GM19372 (cell line): Measurements from ENCODE around the gene PTGES2.
"Not testable (repeated sequence)": the region's sequence is repeated elsewhere in the genome, so short reads cannot be mapped to it uniquely, and the experiment has no call there.

Experiments used
- ATAC-seq: cut with Tn5 transposase; IDR thresholded peaks from one replicate; pipeline ENCODE4 v1.9.1; 2021; ENCODE audit warnings: mild to moderate bottlenecking, low read depth, moderate library complexity; ENCODE audit not compliant: unreplicated experiment

PTGES2 gene

DNA sequence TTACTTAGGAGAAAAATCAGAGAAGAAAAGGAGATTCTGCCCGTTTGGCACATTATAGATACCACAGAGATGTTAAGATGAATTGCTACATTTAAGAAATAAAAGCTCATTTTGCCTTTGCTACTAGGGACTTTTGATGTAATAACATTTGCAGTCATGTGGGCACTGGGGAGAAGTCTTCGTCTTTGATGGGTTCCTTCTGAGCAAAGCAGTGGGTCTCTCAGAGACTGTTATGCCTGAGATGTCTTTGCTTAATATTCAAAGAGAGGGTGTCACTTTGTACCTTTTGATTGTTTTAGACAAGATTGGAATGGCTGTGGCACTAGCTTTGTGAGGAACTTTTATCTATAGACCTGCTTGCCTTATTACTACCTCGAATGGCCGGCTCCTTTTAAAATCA lies 34.5 kb downstream of the PTGES2 start:
- ATAC-seq: no peak

DNA sequence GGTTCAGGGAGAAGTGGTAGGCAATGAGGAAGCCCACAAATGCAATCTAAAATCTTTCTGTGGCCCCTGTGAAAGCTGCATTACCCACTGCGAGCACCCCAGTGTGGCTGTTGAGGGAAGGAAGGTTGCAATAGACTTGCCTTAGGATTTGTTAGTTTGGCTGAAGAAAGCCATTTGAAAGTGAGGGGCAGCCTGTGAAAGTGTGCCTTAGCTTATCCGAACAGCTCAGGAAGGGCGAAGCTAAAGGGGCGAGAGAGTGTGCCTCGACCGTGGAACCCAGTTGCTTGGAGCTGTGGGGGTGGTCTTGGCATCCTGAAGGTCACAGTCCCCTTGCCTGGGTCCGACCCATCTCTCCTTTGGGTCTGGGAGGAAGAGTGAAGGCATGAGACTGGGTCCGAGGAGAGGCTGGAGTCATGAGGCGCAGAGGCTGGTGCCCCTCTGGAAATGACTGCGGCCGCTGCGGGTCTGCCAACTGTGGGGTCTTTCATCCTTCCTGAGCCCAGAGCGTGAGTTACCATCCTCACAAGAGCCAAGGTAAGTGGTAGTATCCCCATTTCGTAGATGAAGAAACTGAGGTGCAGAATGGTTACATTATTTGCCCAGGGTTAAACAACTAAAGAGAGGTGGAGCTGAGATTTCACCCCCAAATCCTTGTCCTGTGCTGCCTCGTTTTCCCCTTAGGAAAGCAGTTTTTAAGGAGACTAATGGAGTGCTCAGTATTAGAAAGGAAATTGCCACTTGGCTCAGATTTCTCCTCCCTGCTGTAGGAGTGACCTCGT lies 35.1 kb downstream of the PTGES2 start:
- ATAC-seq: no peak

DNA sequence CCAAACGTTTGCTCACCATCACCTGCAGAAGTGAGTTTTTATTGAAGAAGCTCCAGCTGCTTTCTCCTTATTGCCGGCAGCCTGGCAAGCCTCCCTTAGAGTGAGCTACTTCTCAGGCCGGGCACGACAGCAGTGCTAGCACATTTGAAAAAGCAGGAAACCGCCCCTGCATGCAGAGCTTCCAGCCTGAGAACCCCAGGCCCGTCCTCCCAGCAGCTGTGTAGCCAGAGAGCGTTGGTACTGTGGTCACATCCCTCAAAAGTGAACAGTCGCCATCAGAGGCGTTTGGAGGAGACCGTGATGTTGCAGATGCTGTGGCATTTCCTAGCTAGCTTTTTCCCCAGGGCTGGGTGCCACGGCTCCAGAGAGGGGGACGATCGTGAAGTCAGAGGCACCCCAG lies 36.0 kb downstream of the PTGES2 start:
- no peak for ATAC-seq

DNA sequence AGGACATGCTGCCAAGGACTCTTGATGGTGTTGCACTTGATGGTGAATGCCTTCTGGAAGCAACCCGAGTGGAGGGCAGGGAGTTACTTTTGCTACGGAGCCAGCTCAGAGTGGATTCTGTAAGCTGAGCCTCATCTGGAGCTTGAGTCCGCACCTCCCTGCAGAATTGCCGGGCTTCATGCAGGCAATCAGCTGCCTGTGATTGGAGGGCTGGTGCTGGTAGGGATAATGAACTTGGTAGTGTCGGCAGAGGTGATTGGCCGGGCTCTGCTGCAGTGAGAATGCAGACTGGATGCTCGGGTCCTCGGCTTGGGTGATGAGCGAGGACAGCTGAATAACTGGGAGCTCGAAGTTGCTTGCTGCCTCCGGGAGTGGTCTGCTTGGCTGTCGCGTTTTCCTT lies 36.4 kb downstream of the PTGES2 start:
- no peak for ATAC-seq

DNA sequence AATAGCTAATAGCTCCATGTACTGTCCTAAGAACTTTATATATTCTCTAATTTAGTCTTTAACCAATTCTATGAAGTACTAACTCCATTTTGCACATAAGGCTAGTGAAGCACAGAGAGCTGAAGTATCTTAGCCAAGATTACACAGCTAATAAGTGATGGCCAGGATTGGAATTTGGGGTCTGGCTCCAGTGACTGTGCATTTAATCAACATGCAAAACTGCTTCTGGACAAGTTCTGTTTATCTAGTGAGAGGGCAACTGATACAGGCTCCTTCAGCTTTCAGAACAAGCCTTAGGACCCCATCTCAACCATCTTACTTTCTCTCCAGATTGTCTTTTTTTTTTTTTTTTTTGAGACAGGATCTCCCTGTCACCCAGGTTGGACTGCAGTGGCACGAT lies 38.2 kb downstream of the PTGES2 start:
- no peak for ATAC-seq

DNA sequence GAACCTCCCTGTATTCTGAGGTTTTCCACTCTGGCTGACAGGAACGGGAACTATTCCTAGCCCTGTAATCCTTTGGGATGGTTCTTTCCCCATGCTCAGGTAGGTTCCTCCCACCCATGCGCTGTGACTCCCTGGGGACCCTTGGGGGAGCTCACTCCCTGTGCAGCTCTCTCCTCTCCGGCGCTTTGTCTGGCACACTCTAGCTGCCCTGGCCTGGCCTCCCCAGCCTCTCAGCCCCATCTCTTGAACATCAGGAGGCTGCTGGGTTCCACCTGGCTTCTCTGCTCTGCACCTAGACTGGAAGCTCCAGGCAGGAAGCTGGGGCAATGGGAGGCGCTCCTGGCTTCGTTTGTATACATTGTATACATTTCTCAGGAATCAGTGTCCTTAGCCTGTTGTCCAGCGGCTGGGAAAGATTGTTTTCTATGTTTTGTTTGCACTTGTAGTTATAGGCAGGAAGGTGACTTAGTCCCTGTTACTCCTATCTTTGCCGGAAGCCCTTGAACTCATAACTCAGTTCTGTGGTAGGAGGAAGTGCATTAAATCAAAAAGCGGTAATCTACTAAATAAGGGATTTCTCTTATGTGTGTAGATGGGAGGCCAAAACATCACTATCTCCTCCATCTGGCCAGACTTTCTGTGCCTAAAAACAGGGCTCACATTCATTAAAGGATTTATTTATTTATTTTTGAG lies 39.1 kb downstream of the PTGES2 start:
- ATAC-seq: no peak

DNA sequence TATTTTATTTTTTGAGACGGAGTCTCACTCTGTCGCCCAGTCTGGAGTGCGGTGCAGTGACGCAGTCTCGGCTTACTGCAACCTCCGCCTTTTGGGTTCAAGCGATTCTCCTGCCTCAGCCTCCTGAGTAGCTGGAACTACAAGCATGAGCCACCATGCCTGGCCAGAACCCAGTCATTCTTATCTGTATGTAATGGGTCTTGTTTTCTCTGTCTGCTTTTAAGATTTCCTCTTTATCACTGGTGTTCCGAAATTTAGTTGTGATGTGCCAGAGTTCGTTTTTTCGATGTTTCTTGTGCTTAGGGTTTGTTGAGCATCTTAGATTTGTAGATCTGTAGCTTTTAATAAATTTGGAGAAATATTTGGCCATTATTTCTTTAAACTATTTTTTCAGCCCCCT lies 40.3 kb downstream of the PTGES2 start:
- ATAC-seq: no peak

DNA sequence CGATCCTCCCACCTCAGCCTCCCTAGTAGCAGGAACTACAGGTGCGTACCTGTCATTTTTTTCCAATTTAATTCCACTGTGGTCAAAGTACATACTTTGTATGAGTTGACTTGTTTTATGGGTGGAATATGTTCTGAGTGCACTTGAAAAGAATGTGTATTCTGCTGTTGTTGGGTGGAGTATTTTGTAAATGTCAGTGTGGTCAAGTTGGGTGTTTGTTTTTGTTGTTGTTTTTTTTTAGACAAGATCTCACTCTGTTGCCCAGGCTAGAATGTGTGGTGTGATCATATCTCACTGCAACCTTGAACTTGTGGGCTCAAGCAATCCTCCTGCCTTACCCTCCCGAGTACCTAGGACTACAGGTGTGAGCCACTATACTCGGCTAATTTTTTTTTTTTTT lies 41.6 kb downstream of the PTGES2 start:
- ATAC-seq: no peak

DNA sequence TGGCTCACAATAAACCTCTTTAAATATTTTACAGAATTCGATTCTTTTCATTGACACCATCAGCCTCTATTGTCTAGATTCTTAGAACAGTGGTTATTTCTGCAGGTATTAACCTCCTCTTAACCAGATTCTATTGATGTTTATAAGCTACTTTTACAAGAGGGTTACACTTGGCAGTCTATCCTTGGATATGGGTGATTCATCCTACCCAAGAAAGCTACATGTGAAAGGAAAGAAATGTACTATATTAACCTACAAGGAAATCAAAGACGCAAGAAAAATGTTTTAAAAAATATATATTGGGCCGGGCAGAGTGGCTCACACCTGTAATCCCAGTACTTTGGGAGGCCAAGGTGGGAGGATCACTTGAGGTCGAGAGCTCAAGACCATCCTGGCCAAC lies 42.8 kb downstream of the PTGES2 start:
- no peak for ATAC-seq

DNA sequence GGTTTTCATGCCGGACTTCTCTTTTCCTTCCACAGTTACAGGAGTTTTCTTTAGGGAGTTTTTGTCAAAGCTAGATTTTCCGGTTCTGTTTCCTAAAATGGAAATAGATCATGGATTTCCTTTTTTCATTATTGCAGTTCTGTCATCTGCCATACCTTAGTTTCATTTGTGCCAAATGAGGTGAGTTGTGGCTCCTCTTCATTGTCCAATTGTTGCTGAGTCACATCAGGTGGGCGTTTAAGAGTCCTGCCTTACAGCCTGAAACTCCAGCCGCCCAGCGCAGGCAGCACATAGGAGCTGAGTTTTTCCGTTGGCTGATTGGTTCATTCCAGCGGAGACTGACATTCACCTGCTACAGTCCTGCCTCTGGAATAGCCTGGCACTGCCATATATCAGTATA lies 45.4 kb downstream of the PTGES2 start:
- ATAC-seq: no peak

DNA sequence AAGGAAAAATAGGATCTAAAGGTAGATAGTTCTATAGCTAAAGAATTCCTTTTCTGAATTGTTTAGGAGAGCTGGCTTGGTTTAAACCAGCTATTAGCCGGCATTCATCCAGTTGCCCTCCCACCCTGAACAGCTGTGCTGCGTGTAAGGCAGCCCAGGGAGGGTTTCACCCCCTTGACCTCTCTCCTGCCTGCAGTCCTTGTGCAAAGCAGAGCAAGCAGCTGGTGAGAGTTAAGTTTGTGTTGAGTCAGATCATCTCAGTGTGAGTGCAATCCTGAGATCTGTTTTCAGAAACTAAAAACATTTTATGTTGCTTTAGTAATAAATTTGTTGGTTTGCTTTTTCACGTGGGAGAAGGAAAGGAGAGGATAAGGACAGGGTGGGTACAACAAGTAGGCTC lies 46.5 kb downstream of the PTGES2 start:
- ATAC-seq: no peak

DNA sequence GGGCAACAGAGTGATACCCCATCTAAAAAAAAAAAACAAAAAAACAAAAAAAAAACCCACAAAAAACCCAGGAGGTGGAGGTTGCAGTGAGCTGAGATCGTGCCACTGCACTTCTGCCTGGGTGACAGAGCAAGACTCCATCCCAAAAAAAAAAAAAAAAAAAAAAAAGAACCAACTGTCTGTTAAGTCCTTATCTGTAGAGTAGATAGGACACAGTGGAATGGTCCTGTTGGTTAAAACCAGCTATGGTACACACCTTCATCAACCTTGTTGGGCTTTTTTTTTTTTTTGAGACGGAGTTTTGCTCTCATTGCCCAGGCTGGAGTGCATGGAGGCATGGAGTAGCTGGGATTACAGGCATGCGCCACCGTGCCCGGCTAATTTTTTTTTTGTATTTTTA lies 47.3 kb downstream of the PTGES2 start:
- no peak for ATAC-seq

DNA sequence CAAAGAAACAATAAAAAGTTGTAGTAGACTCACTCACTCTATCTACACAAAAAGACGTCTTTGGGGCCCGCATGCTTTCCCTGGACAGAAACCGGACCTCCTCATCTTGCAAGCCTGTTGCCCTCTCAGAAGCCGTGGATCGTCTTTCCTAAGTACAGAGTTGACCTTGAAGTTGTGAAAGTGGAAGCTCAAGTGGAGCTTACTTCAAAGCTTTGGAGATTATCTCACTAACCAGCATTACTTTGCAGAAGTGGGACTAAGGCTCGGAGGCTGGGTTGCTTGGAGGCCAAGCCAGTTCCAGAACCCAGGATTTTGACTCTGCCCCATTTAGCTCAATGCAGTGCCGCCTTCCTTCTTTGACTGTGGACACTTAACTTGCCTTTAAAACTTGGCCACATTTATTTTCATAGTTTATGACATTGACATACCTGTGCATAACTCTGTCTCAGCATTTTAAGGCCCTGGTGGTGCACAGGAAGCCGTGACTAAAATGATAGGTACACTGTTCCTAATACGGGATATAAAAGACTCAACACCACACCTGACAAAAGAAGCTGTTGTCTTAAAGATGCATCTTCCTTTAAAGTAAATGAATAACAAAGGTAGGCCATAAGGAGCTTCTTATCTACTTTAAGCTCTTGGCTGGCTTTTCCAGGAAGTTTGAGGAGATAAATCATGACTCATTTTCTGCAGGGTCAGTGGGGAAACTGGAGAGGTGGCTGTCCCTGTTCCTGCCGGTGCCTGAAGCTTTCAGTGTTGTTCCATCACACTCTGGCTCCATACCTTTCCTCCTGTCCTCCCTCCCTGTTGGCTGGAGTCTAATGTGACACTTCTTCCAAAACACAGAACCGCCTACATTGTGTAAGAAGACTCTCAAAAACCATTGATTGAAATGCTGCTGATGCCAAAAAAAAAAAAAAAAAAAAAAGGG lies 48.8 kb downstream of the PTGES2 start:
- ATAC-seq: no peak

DNA sequence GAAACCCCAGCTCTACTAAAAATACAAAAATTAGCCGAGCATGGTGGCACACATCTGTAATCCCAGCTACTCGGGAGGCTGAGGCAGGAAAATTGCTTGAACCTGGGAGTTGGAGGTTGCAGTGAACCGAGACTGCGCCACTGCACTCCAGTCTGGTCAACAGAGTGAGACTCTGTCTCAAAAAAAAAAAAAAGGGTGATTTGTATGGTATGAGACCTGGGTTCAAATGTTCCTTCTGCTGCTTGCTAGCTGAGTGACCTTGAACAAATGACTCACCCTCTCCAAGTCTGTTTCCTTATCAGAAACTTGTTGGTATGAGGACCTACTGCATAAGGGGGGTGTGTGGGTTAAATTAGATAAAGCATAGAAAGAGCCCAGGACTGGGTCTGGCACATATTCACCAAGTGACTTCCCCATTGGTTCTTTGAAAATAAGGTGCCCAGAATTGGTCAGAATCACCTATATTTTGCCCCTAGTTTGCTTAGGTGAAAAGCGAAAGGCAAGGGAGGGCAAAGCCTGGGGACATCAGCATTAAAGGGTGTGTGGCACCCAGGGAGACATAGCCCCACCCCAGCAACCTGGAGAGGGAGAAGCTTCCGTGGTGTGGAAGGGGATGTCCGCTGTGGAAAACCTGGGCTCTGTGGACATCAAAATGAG lies 49.6 kb downstream of the PTGES2 start:
- no peak for ATAC-seq

DNA sequence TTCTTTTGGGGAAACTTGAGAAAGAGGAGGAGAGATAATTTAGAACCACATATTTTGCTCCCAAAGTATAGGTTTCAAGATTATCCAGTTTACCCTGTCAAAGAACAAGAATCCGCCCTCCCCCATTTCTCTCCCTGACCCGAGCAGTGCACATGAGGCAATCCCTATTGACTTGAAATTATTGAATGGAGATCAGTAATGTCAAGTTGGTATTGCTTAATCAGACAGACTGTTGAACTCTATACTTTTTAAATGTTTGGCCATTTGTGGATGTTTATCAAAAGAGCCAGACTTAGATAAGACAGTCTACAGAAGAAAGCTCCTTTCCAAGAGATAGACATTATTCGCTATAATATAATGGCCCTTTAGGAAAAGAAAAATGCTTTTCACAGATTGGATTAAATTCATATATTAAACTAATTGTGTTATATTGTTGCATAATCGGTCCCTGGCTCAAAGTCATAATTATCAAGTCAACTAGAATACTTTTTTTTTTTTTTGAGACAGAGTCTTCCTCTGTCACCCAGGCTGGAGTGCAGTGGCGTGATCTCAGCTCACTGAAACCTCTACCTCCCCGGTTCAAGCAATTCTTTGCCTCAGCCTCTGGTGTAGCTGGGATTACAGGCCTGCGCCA lies 54.2 kb downstream of the PTGES2 start:
- ATAC-seq: no peak

DNA sequence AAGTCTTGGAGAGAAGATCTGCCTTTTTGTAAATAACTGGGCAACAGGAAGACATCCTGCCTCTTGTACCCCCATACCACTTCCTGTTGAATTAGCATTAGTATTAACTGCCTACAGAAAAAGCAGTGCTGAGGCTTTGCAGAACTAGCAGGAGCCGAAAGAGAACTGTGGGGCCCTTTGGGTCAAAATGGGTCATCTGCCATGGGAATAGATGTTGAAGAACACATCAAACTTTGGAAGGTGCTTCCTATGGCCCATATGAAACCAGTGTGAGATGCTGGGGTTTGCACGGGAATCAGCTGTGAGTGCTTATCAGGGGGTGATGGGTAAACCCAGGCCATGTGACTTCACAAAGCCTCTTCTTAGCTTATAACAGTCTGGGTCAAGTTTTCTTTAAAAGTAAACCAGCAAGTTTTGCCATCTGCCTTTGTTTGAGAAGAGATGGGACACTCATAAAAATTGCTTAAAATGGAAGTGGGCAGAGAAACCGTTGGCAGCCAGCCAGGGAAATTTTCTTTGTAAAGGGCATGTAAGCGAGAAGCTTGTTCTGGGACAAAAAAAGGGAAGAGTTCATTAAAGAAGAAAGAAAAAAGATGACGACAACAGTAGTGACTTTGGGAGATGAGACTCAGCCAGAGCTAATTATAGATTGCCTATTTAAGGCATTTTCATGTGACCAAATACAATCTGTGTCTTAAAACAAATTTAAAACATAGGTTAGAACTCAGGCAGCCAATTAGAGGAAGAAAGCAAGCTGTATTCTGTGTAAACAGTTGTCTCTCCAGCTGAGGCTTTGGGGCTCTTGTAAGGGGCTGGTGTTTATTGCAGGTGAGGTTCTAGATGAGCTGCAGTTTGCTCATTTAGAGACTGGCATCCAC lies 55.1 kb downstream of the PTGES2 start:
- ATAC-seq: no peak

DNA sequence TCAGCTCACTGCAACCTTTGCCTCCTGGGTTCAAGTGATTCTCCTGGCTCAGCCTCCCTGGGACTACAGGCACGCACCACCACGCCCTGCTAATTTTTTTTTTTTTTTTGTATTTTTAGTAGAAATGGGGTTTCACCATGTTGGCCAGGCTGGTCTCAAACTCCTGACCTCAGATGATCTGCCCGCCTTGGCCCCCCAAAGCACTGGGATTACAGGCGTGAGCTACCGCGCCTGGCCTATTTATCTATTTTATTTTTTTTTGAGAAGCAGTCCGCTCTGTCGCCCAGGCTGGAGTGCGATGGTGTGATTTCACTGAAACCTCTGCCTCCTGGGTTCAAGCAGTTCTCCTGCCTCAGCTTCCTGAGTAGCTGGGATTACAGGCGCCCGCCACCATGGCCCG lies 56.1 kb downstream of the PTGES2 start:
- ATAC-seq: not testable (repeated sequence)

DNA sequence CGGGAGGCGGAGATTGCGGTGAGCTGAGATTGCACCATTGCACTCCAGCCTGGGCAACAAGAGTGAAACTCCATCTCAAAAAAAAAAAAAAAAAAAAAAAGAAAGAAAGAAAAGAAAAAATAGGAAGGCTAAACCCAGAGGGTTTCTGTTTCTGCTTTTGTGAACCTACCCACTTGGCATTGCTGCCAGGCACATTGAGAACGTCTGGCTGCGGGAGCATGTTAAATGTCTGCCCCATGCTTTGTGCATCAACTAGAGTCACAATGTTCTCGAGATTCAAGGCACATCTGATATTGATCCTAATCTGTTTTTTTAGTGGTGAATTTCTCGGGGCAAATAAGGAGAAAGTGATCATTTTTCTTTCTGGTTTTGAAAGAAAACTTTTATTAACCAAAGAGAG lies 56.7 kb downstream of the PTGES2 start:
- ATAC-seq: no peak
